HG02763 (cell line): ENCODE results near the gene FIG4.

Experiments
- ATAC-seq: cut with Tn5 transposase; IDR thresholded peaks from one replicate; pipeline ENCODE4 v1.9.1; 2021; ENCODE audit warnings: mild to moderate bottlenecking, moderate library complexity; ENCODE audit not compliant: unreplicated experiment

The FIG4 gene

GRCh38 chr6:109759098-109759955, 68.2 kb downstream of the FIG4 start:
- ATAC-seq, result no peak

GRCh38 chr6:109760208-109760607, 69.1 kb downstream of the FIG4 start:
- no peak for ATAC-seq

GRCh38 chr6:109762166-109762565, 71.1 kb downstream of the FIG4 start:
- ATAC-seq, result no peak

GRCh38 chr6:109762769-109763441, 71.8 kb downstream of the FIG4 start:
- ATAC-seq, result no peak

- ATAC-seq, result no peak
Measured at GRCh38 chr6:109766167-109766566, 75.1 kb downstream of the FIG4 start.

- no peak for ATAC-seq
Measured at GRCh38 chr6:109767961-109768360, 76.9 kb downstream of the FIG4 start.

- no peak for ATAC-seq
Measured at GRCh38 chr6:109768485-109768884, 77.4 kb downstream of the FIG4 start.

- no peak for ATAC-seq
Measured at GRCh38 chr6:109769213-109769612, 78.1 kb downstream of the FIG4 start.

GRCh38 chr6:109770047-109770446, 79.0 kb downstream of the FIG4 start:
- no peak for ATAC-seq

GRCh38 chr6:109770779-109771178, 79.7 kb downstream of the FIG4 start:
- ATAC-seq, result no peak

GRCh38 chr6:109771939-109772755, 81.1 kb downstream of the FIG4 start:
- ATAC-seq, result peak; percentile 41

- no peak for ATAC-seq
Measured at GRCh38 chr6:109772883-109773431, 81.9 kb downstream of the FIG4 start.

- no peak for ATAC-seq
Measured at GRCh38 chr6:109781001-109781400, 89.9 kb downstream of the FIG4 start.

- no peak for ATAC-seq
Measured at GRCh38 chr6:109782491-109782999, 91.4 kb downstream of the FIG4 start.

GRCh38 chr6:109783250-109783986, 92.3 kb downstream of the FIG4 start:
- no peak for ATAC-seq

GRCh38 chr6:109787312-109787711, 96.2 kb downstream of the FIG4 start:
- ATAC-seq, result no peak

GRCh38 chr6:109788687-109789086, 97.6 kb downstream of the FIG4 start:
- ATAC-seq, result no peak

GRCh38 chr6:109790131-109790530, 99.0 kb downstream of the FIG4 start:
- no peak for ATAC-seq

GRCh38 chr6:109791301-109791700, 100.2 kb downstream of the FIG4 start:
- no peak for ATAC-seq

GRCh38 chr6:109793021-109793420, 101.9 kb downstream of the FIG4 start:
- no peak for ATAC-seq
